Pulmonary artery endothelial cell (primary cell): Measurements from ENCODE around the gene BIN2. TPM values are rescaled to one million over a fixed set of nuclear protein-coding genes. Genes with fewer than 3 reads are reported as not detected.
"Not testable (repeated sequence)": the region's sequence is repeated elsewhere in the genome, so short reads cannot be mapped to it uniquely, and the experiment has no call there.

Experiments used
- DNase-seq: peaks from one replicate; pipeline ENCODE4 v3.0.0-alpha.2; 2011; ENCODE audit warnings: low read depth, low spot score
- total RNA-seq: library from RNA; depleted of rRNA; stranded (reverse); fragments of >200 nt; gene quantifications from 2 replicates; pipeline ENCODE4 v1.2.3, GENCODE V29; 2014

BIN2 gene
- total RNA-seq, 1 donor from 2014 or later: not detected

- not testable (repeated sequence) for DNase-seq
Observed at GRCh38 chr12:51318057-51318806, 5.7 kb downstream of the BIN2 start.

- DNase-seq: no peak
Observed at GRCh38 chr12:51311389-51311788, 12.6 kb downstream of the BIN2 start.

- no peak for DNase-seq
Observed at GRCh38 chr12:51307655-51308593, 16.1 kb downstream of the BIN2 start.

- no peak for DNase-seq
Observed at GRCh38 chr12:51306507-51306906, 17.5 kb downstream of the BIN2 start.

GRCh38 chr12:51300768-51301167 lies 23.2 kb downstream of the BIN2 start:
- not testable (repeated sequence) for DNase-seq

GRCh38 chr12:51295651-51296050 lies 28.3 kb downstream of the BIN2 start:
- DNase-seq: no peak

GRCh38 chr12:51294097-51294496 lies 29.9 kb downstream of the BIN2 start:
- not testable (repeated sequence) for DNase-seq

GRCh38 chr12:51293696-51294095 lies 30.3 kb downstream of the BIN2 start:
- no peak for DNase-seq

GRCh38 chr12:51291603-51292513 lies 32.1 kb downstream of the BIN2 start:
- DNase-seq: not testable (repeated sequence)

GRCh38 chr12:51285843-51286242 lies 38.1 kb downstream of the BIN2 start:
- no peak for DNase-seq

- no peak for DNase-seq
Observed at GRCh38 chr12:51281202-51281924, 42.6 kb downstream of the BIN2 start.

GRCh38 chr12:51275088-51275487 lies 48.9 kb downstream of the BIN2 start:
- no peak for DNase-seq

- DNase-seq: not testable (repeated sequence)
Observed at GRCh38 chr12:51272810-51273209, 51.2 kb downstream of the BIN2 start.

GRCh38 chr12:51270951-51271518 lies 52.9 kb downstream of the BIN2 start:
- DNase-seq: no peak

- no peak for DNase-seq
Observed at GRCh38 chr12:51270067-51270950, 53.7 kb downstream of the BIN2 start, which contains the start of gene SMAGP. TSS of gene SMAGP (minus strand) at chr12:51270415. CDS start at chr12:51269278, 1,137 bp downstream.

GRCh38 chr12:51269174-51270066 lies 54.6 kb downstream of the BIN2 start:
- DNase-seq: no peak

GRCh38 chr12:51265024-51265423 lies 59.0 kb downstream of the BIN2 start:
- DNase-seq: no peak

GRCh38 chr12:51264297-51264696 lies 59.7 kb downstream of the BIN2 start:
- DNase-seq: no peak
